Neural cell (in vitro differentiated cells): ENCODE measurements around the gene WASF3. TPM values are rescaled to one million over a fixed set of nuclear protein-coding genes. Genes with fewer than 3 reads are reported as not detected.

Experiments
- H2AFZ ChIP-seq: fragments of 200-600, 300-800 bp; sonication (generic), shearing (Covaris generic); 2 replicates; pipeline ENCODE4 v1.6.0; 2014; ENCODE audit warnings: low read depth, mild to moderate bottlenecking, antibody characterized with exemption, low read length, moderate library complexity
- H3F3A ChIP-seq: fragments of 200-600 bp; shearing (Covaris generic); 2 replicates; pipeline ENCODE4 v1.6.1; 2016; ENCODE audit warnings: mild to moderate bottlenecking, moderate library complexity, mixed read lengths, antibody characterized with exemption, low read length; ENCODE audit not compliant: insufficient read depth, poor library complexity, severe bottlenecking
- H3K27ac ChIP-seq: fragments of 200-600, 300-800 bp; sonication (generic), shearing (Covaris generic); 2 replicates; pipeline ENCODE4 v1.5.1; 2014; ENCODE audit warnings: mild to moderate bottlenecking, low read length, moderate library complexity
- H3K27me3 ChIP-seq: fragments of 300-800, 200-600 bp; sonication (generic), shearing (Covaris generic); 2 replicates; pipeline ENCODE4 v1.6.0; 2014; ENCODE audit warnings: mild to moderate bottlenecking, low read depth, low read length, moderate library complexity; ENCODE audit not compliant: insufficient read depth
- H3K36me3 ChIP-seq: fragments of 300-800, 200-600 bp; sonication (generic), shearing (Covaris generic); 2 replicates; pipeline ENCODE4 v1.5.1; 2014; ENCODE audit warnings: mild to moderate bottlenecking, antibody characterized with exemption, low read length, moderate library complexity; ENCODE audit not compliant: insufficient read depth
- H3K4me2 ChIP-seq: fragments of 300-800, 200-600 bp; sonication (generic), shearing (Covaris generic); 2 replicates; pipeline ENCODE4 v1.6.0; 2014; ENCODE audit warnings: mild to moderate bottlenecking, low read length
- H3K4me3 ChIP-seq: fragments of 300-800, 200-600 bp; sonication (generic), shearing (Covaris generic); 2 replicates; pipeline ENCODE4 v1.5.1; 2014; ENCODE audit warnings: mild to moderate bottlenecking, low read length, moderate library complexity
- H3K79me2 ChIP-seq: fragments of 200-600 bp; shearing (Covaris generic); replicated peaks from 2 replicates; pipeline ENCODE4 v1.6.0; 2014; ENCODE audit warnings: mild to moderate bottlenecking, low read length, moderate library complexity; ENCODE audit not compliant: insufficient read depth
- H3K9ac ChIP-seq: fragments of 300-800, 200-600 bp; sonication (generic), shearing (Covaris generic); 2 replicates; pipeline ENCODE4 v1.6.1; 2016; ENCODE audit warnings: mild to moderate bottlenecking, low read length, mixed read lengths
- H3K9me2 ChIP-seq: fragments of 200-600 bp; shearing (Covaris generic); 2 replicates; pipeline ENCODE4 v1.6.1; 2016; ENCODE audit warnings: mild to moderate bottlenecking, low read length, mixed read lengths; ENCODE audit not compliant: insufficient read depth
- H3K9me3 ChIP-seq: fragments of 200-600, 300-800 bp; sonication (generic), shearing (Covaris generic); 2 replicates; pipeline ENCODE4 v1.6.1; 2016; ENCODE audit warnings: mild to moderate bottlenecking, mixed run types, low read length, moderate library complexity, mixed read lengths
- H4K20me1 ChIP-seq: fragments of 200-600 bp; shearing (Covaris generic); 2 replicates; pipeline ENCODE4 v1.6.1; 2016; ENCODE audit warnings: mild to moderate bottlenecking, mixed run types; ENCODE audit not compliant: insufficient read depth
- EP300 ChIP-seq: fragments of 450-650 bp; conservative IDR thresholded peaks from 2 replicates; pipeline ENCODE4 v1.6.1; 2014; ENCODE audit warnings: antibody characterized with exemption, mild to moderate bottlenecking, moderate library complexity; ENCODE audit not compliant: poor library complexity, severe bottlenecking
- EZH2 ChIP-seq: fragments of 200-600, 300-800 bp; shearing (Covaris generic), sonication (generic); IDR thresholded peaks from 2 replicates; pipeline ENCODE4 v1.6.1; 2014; ENCODE audit warnings: antibody characterized with exemption, low read length, borderline replicate concordance, mild to moderate bottlenecking; ENCODE audit not compliant: insufficient read depth, poor library complexity, severe bottlenecking
- MXI1 ChIP-seq: fragments of 450-650 bp; conservative IDR thresholded peaks from 2 replicates; pipeline ENCODE4 v1.6.1; 2014; ENCODE audit warnings: antibody characterized with exemption, mild to moderate bottlenecking; ENCODE audit not compliant: poor library complexity, severe bottlenecking
- POLR2AphosphoS5 ChIP-seq: IDR thresholded peaks from 2 replicates; pipeline ENCODE4 v1.6.1; 2012
- RAD21 ChIP-seq: fragments of 450-650 bp; conservative IDR thresholded peaks from 2 replicates; pipeline ENCODE4 v1.6.1; 2014; ENCODE audit warnings: antibody characterized with exemption, mild to moderate bottlenecking, moderate library complexity
- SMC3 ChIP-seq: fragments of 450-650 bp; conservative IDR thresholded peaks from 2 replicates; pipeline ENCODE4 v1.6.1; 2014; ENCODE audit warnings: antibody characterized with exemption, mild to moderate bottlenecking, moderate library complexity; ENCODE audit not compliant: poor library complexity
- TAF1 ChIP-seq: IDR thresholded peaks from 2 replicates; pipeline ENCODE4 v1.6.1; 2012; ENCODE audit warnings: low read depth
- polyA plus RNA-seq: library from polyadenylated mRNA; depleted of rRNA; stranded (reverse); fragments of >200 nt; gene quantifications from 2 replicates; pipeline ENCODE4 v1.2.3, GENCODE V29; 2014
- TF ChIP-seq, protein P1 (sequence below): fragments of 450-650 bp; IDR thresholded peaks from 2 replicates; pipeline ENCODE4 v1.5.1; 2014; ENCODE audit warnings: antibody characterized with exemption, mild to moderate bottlenecking, moderate library complexity; ENCODE audit not compliant: poor library complexity, severe bottlenecking
- TF ChIP-seq, protein P2 (sequence below): IDR thresholded peaks from 2 replicates; pipeline ENCODE4 v1.6.1; 2012; ENCODE audit warnings: borderline replicate concordance

The WASF3 gene
- polyA plus RNA-seq, 1 donor from 2014 or later, result 44.5 TPM

DNA sequence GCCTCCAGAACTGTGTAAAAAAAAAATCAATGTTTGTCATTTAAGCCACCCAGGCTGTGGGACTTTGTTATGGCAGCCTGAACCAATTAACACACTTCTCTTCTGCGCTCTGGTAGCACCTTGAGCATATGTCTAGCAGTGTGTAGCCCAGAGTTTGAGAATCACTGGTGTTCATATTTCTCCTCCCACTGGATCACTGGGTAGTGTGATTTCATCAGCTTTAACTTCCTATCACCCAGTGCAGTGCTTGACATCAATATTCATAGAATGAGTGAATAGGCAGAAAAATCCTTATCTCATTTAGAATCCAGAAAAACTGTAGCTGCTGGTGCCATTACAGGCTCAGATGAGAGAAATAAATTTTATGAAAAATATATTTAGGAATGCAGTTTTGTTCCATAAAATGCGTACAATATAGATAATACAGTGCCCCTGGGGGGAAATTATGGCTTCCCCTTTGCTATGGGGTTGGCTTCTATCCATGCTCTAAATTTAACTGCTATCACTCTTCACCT lies 30.7 kb upstream of the WASF3 start:
- H3K27ac ChIP-seq, result peak overlapping the region; percentile 71
- no peaks in the 10 kb centered on the region for H3K36me3 ChIP-seq
- no peak overlapping the region for H3K4me2 ChIP-seq
- no peak overlapping the region for H3K4me3 ChIP-seq
- no peaks in the 10 kb centered on the region for H3K9me3 ChIP-seq
- no peaks in the 10 kb centered on the region for H3K9me2 ChIP-seq
- TF ChIP-seq, protein P1, sequence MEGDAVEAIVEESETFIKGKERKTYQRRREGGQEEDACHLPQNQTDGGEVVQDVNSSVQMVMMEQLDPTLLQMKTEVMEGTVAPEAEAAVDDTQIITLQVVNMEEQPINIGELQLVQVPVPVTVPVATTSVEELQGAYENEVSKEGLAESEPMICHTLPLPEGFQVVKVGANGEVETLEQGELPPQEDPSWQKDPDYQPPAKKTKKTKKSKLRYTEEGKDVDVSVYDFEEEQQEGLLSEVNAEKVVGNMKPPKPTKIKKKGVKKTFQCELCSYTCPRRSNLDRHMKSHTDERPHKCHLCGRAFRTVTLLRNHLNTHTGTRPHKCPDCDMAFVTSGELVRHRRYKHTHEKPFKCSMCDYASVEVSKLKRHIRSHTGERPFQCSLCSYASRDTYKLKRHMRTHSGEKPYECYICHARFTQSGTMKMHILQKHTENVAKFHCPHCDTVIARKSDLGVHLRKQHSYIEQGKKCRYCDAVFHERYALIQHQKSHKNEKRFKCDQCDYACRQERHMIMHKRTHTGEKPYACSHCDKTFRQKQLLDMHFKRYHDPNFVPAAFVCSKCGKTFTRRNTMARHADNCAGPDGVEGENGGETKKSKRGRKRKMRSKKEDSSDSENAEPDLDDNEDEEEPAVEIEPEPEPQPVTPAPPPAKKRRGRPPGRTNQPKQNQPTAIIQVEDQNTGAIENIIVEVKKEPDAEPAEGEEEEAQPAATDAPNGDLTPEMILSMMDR, result no peak
- TF ChIP-seq TAF1, result no peak
- no peak for TF ChIP-seq MXI1
- no peak for TF ChIP-seq EZH2
- no peak for TF ChIP-seq RAD21
- no peak for TF ChIP-seq SMC3
- TF ChIP-seq POLR2AphosphoS5, result no peak
- TF ChIP-seq, protein P2, sequence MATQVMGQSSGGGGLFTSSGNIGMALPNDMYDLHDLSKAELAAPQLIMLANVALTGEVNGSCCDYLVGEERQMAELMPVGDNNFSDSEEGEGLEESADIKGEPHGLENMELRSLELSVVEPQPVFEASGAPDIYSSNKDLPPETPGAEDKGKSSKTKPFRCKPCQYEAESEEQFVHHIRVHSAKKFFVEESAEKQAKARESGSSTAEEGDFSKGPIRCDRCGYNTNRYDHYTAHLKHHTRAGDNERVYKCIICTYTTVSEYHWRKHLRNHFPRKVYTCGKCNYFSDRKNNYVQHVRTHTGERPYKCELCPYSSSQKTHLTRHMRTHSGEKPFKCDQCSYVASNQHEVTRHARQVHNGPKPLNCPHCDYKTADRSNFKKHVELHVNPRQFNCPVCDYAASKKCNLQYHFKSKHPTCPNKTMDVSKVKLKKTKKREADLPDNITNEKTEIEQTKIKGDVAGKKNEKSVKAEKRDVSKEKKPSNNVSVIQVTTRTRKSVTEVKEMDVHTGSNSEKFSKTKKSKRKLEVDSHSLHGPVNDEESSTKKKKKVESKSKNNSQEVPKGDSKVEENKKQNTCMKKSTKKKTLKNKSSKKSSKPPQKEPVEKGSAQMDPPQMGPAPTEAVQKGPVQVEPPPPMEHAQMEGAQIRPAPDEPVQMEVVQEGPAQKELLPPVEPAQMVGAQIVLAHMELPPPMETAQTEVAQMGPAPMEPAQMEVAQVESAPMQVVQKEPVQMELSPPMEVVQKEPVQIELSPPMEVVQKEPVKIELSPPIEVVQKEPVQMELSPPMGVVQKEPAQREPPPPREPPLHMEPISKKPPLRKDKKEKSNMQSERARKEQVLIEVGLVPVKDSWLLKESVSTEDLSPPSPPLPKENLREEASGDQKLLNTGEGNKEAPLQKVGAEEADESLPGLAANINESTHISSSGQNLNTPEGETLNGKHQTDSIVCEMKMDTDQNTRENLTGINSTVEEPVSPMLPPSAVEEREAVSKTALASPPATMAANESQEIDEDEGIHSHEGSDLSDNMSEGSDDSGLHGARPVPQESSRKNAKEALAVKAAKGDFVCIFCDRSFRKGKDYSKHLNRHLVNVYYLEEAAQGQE, result no peak
- no peak for TF ChIP-seq EP300
- H3K27me3 ChIP-seq, result no peaks in the 10 kb centered on the region
- H3K9ac ChIP-seq, result no peak overlapping the region
- no peak overlapping the region for H2AFZ ChIP-seq
- H3F3A ChIP-seq, result no peaks in the 10 kb centered on the region
- no peaks in the 10 kb centered on the region for H4K20me1 ChIP-seq
- H3K79me2 ChIP-seq, result no peaks in the 10 kb centered on the region

DNA sequence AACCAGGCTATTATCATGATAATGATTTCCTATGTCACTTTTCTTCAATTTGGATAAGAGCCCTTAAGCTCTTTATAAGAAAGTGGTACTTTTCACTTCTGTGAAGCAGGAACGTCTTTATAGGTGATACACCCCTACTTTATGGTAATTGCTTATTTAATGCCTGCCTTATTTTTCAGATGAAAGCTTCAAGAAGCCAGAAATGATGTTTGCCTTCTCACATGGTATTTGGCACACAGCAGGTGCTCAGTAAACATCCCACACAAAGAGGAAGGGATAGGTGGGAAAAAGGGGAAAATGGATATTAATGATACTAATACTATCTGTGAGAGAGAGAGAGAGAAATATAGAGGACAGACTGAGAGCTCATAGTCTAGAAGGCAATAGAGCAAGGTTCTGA lies 29.0 kb upstream of the WASF3 start:
- no peaks in the 10 kb centered on the region for H3K27me3 ChIP-seq
- no peak overlapping the region for H3K4me2 ChIP-seq
- no peak overlapping the region for H2AFZ ChIP-seq
- no peaks in the 10 kb centered on the region for H3F3A ChIP-seq
- H3K9me3 ChIP-seq, result no peaks in the 10 kb centered on the region
- peak overlapping the region; percentile 71 for H3K27ac ChIP-seq
- H3K36me3 ChIP-seq, result no peaks in the 10 kb centered on the region
- H3K9ac ChIP-seq, result no peak overlapping the region
- H3K79me2 ChIP-seq, result no peaks in the 10 kb centered on the region
- H4K20me1 ChIP-seq, result no peaks in the 10 kb centered on the region
- no peak overlapping the region for H3K4me3 ChIP-seq
- no peaks in the 10 kb centered on the region for H3K9me2 ChIP-seq
- TF ChIP-seq EP300 (peak; percentile 72), POLR2AphosphoS5 (peak; percentile 70), TAF1 (no peak)
- TF ChIP-seq, protein P2, result peak; percentile 74
